ENCODE measurements around the gene COX4I2. TPM values are rescaled to one million over a fixed set of nuclear protein-coding genes. Genes with fewer than 3 reads are reported as not detected.
"Not testable (repeated sequence)": the region's sequence is repeated elsewhere in the genome, so short reads cannot be mapped to it uniquely, and the experiment has no call there.

The COX4I2 gene
- total RNA-seq, 4 donors from 2014 or later: 2.5 TPM; not detected in 3

GRCh38 chr20:31667315-31668285 lies 29.9 kb downstream of the COX4I2 start:
- no peaks in the 10 kb centered on the region for H3K9me3 ChIP-seq
- DNase-seq: no peak
- no peaks in the 10 kb centered on the region for H3K27me3 ChIP-seq
- H3K4me1 ChIP-seq: peaks cover 0 to 80% (median 3%) of the 10 kb centered on the region in 4 donors
- H3K4me3 ChIP-seq: no peak overlapping the region
- H3K27ac ChIP-seq: peak overlapping the region in 3 of 4 donors; percentile 57 to 80 (median 70)
- TF ChIP-seq CTCF (IDR thresholded peaks at IDR 0.05) (no peak), POLR2A (IDR thresholded peaks at IDR 0.05) (no peak)
- peaks cover 0 to 16% (median 0%) of the 10 kb centered on the region in 3 donors for H3K36me3 ChIP-seq

- Histone ChIP-seq H3K27ac (peak overlapping the region in 2 of 4 donors; percentile 81 to 82), H3K36me3 (peaks cover 0 to 16% (median 0%) of the 10 kb centered on the region in 3 donors), H3K4me1 (peaks cover 0 to 74% (median 3%) of the 10 kb centered on the region in 4 donors)
- H3K27me3 ChIP-seq, DNase-seq, H3K4me3 ChIP-seq, H3K9me3 ChIP-seq: not testable (repeated sequence)
These were observed 31.2 kb downstream of the COX4I2 start for GRCh38 chr20:31668944-31669343.

- peaks cover 0 to 65% (median 3%) of the 10 kb centered on the region in 4 donors for H3K4me1 ChIP-seq
- H3K4me3 ChIP-seq: no peak overlapping the region
- TF ChIP-seq POLR2A (IDR thresholded peaks at IDR 0.05) (no peak), CTCF (IDR thresholded peaks at IDR 0.05) (no peak)
- DNase-seq: no peak
- H3K36me3 ChIP-seq: peaks cover 0 to 11% (median 0%) of the 10 kb centered on the region in 3 donors
- H3K9me3 ChIP-seq: no peaks in the 10 kb centered on the region
- no peaks in the 10 kb centered on the region for H3K27me3 ChIP-seq
- H3K27ac ChIP-seq: peak overlapping the region; percentile 28 to 82 (median 72)
These were observed 32.2 kb downstream of the COX4I2 start for GRCh38 chr20:31669876-31670275.

GRCh38 chr20:31670371-31671228 lies 32.9 kb downstream of the COX4I2 start:
- peaks cover 0 to 64% (median 5%) of the 10 kb centered on the region in 4 donors for H3K4me1 ChIP-seq
- peak in 1 of 3 donors; percentile 52 for DNase-seq

GRCh38 chr20:31671324-31671723 lies 33.6 kb downstream of the COX4I2 start:
- H3K9me3 ChIP-seq: no peaks in the 10 kb centered on the region
- TF ChIP-seq POLR2A (IDR thresholded peaks at IDR 0.05) (no peak), CTCF (IDR thresholded peaks at IDR 0.05) (no peak)
- H3K27me3 ChIP-seq: no peaks in the 10 kb centered on the region
- H3K4me3 ChIP-seq: no peak overlapping the region
- peak overlapping the region in 3 of 4 donors; percentile 63 to 82 (median 81) for H3K27ac ChIP-seq
- DNase-seq: no peak
- H3K4me1 ChIP-seq: peaks cover 0 to 65% (median 8%) of the 10 kb centered on the region in 4 donors
- H3K36me3 ChIP-seq: no peaks in the 10 kb centered on the region

More at GRCh38 chr20:31670371-31671228, 32.9 kb downstream of the COX4I2 start:
- Histone ChIP-seq H3K27me3 (no peaks in the 10 kb centered on the region), H3K4me3 (no peak overlapping the region), H3K36me3 (peaks cover 0 to 4% (median 0%) of the 10 kb centered on the region in 3 donors), H3K9me3 (no peaks in the 10 kb centered on the region), H3K27ac (peak overlapping the region; percentile 28 to 82 (median 72))
- TF ChIP-seq CTCF (IDR thresholded peaks at IDR 0.05): no peak
- TF ChIP-seq POLR2A (IDR thresholded peaks at IDR 0.05): no peak

All from Peyer's patch (tissue), 4 donors.